PC-9 (cell line): ENCODE data around the gene ZNF512B. TPM values are rescaled to one million over a fixed set of nuclear protein-coding genes. Genes with fewer than 3 reads are reported as not detected.

Source experiments
- BruUV-seq: library from RNA; stranded (reverse); fragments of 400-500 nt; replicated peaks from 2 replicates; lab custom pipeline; 2021; lab: Mats Ljungman, UMichigan
- CTCF ChIA-PET: fragments of 300-600 bp; sonication (Branson Sonifier 250); formaldehyde crosslinking; loops from one replicate; lab custom pipeline; 2022; ENCODE audit warnings: antibody characterized with exemption; lab: Charles Lee
- POLR2A ChIA-PET: fragments of 300-600 bp; sonication (Branson Sonifier 250); formaldehyde crosslinking; loops from one replicate; lab custom pipeline; 2022; ENCODE audit warnings: antibody characterized with exemption; ENCODE audit not compliant: unreplicated experiment; lab: Charles Lee
- DNase-seq, 2 experiments: peaks; one replicate each; pipeline versions ENCODE4 v3.0.0 to v3.0.0-alpha.2; 2015 to 2022; ENCODE audit warnings: mixed read lengths in 1 of 2
- H2AFZ ChIP-seq: fragments of 200-600 bp; sonication (generic); 2 replicates; pipeline ENCODE4 v1.8.1; 2017; ENCODE audit warnings: antibody characterized with exemption
- H3F3A ChIP-seq: fragments of 200-600 bp; sonication (generic); 2 replicates; pipeline ENCODE4 v1.8.1; 2017; ENCODE audit warnings: antibody characterized with exemption, mild to moderate bottlenecking, low read depth; ENCODE audit not compliant: insufficient read depth
- H3K27ac ChIP-seq: fragments of 200-600 bp; sonication (generic); 2 replicates; pipeline ENCODE4 v1.6.1; 2016; ENCODE audit warnings: mixed run types
- H3K27me3 ChIP-seq: fragments of 200-600 bp; sonication (generic); 2 replicates; pipeline ENCODE4 v1.6.1; 2016; ENCODE audit warnings: low read depth, mixed run types; ENCODE audit not compliant: insufficient read depth
- H3K36me3 ChIP-seq: fragments of 200-600 bp; sonication (generic); 2 replicates; pipeline ENCODE4 v1.6.1; 2016; ENCODE audit warnings: low read depth, mixed run types
- H3K4me1 ChIP-seq: fragments of 200-600 bp; sonication (generic); replicated peaks from 2 replicates; pipeline ENCODE4 v1.6.1; 2016; ENCODE audit warnings: mixed run types; ENCODE audit not compliant: insufficient read depth
- H3K4me2 ChIP-seq: fragments of 200-600 bp; sonication (generic); 2 replicates; pipeline ENCODE4 v1.6.1; 2017; ENCODE audit warnings: mixed run types
- H3K4me3 ChIP-seq: fragments of 200-600 bp; sonication (generic); 2 replicates; pipeline ENCODE4 v1.6.1; 2016; ENCODE audit warnings: mixed run types
- H3K79me2 ChIP-seq: fragments of 200-600 bp; sonication (generic); 2 replicates; pipeline ENCODE4 v1.6.1; 2017; ENCODE audit warnings: low read depth, mixed run types
- H3K9me2 ChIP-seq: fragments of 200-600 bp; sonication (generic); 2 replicates; pipeline ENCODE4 v1.8.1; 2017; ENCODE audit warnings: mild to moderate bottlenecking; ENCODE audit not compliant: insufficient read depth
- H3K9me3 ChIP-seq: fragments of 200-600 bp; sonication (generic); 2 replicates; pipeline ENCODE4 v1.8.1; 2016; ENCODE audit warnings: low read depth; ENCODE audit not compliant: insufficient read depth
- H4K20me1 ChIP-seq: fragments of 200-600 bp; sonication (generic); 2 replicates; pipeline ENCODE4 v1.8.1; 2017; ENCODE audit not compliant: insufficient read depth
- EZH2 ChIP-seq: fragments of 200-600 bp; sonication (generic); IDR thresholded peaks from 2 replicates; pipeline ENCODE4 v1.8.0; 2017; ENCODE audit warnings: antibody characterized with exemption, low read depth
- intact Hi-C: fragments of 100-400 bp; cut with micrococcal nuclease; formaldehyde crosslinking; loops from one replicate; pipeline ENCODE4 v1.10.0; 2022; ENCODE audit not compliant: unreplicated experiment
- total RNA-seq: library from RNA; stranded (reverse); gene quantifications from 2 replicates; pipeline ENCODE4 v1.2.3, GENCODE V29; 2021
- TF ChIP-seq, protein P1 (sequence below): fragments of 200-600 bp; sonication (generic); conservative IDR thresholded peaks from 2 replicates; pipeline ENCODE4 v1.6.1; 2017; ENCODE audit warnings: mixed run types, antibody characterized with exemption, mild to moderate bottlenecking, moderate library complexity

ZNF512B gene
- total RNA-seq, 1 experiment from 2014 or later: 28.1 TPM

DNA sequence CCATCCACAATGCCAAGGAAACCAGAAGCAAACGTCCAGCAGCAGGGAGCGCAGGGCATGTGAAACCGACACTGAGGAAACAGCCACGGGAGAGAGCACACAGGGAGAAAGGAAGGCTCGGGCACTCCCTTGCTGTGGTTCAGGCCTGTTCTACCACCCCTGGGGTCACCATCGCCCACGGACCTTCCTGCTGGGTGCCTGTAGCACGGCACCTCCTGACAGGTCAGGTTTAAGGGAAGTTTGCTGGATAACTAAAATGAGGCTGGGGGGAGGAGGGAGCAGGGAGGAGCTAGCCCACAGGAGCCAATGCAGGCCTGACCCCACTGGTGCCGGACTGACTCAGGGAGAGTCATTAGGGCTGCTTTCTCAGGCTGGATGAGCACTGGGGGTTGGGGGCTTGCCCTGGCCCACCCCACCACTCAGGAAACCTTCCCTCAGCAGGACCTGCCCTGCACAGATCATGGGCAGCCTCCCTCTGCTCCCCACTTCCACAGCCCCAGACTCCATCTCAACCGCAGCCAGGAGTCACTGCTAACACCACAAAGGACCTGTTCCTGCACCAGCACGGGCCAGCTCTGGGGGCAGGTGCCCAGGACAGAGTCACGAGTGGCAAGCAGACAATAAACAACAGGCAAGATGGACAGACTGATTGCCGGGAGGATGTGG lies 15.8 kb downstream of the ZNF512B start:
- Histone ChIP-seq H3K79me2 (peaks cover 73% of the 10 kb centered on the region), H3K9me2 (no peaks in the 10 kb centered on the region), H2AFZ (no peak overlapping the region), H3K9me3 (no peaks in the 10 kb centered on the region), H4K20me1 (peaks cover 61% of the 10 kb centered on the region), H3K4me3 (no peak overlapping the region), H3K27me3 (no peaks in the 10 kb centered on the region), H3K27ac (no peak overlapping the region), H3K36me3 (no peaks in the 10 kb centered on the region), H3K4me1 (peaks cover 26% of the 10 kb centered on the region; the same call in 1 of the 2 replicates), H3F3A (peaks cover 36% of the 10 kb centered on the region), H3K4me2 (peak overlapping the region; percentile 88)
- intact Hi-C loops: no loop called here
- BruUV-seq: no TSS peak
- no peak for TF ChIP-seq EZH2
- TF ChIP-seq, protein P1, sequence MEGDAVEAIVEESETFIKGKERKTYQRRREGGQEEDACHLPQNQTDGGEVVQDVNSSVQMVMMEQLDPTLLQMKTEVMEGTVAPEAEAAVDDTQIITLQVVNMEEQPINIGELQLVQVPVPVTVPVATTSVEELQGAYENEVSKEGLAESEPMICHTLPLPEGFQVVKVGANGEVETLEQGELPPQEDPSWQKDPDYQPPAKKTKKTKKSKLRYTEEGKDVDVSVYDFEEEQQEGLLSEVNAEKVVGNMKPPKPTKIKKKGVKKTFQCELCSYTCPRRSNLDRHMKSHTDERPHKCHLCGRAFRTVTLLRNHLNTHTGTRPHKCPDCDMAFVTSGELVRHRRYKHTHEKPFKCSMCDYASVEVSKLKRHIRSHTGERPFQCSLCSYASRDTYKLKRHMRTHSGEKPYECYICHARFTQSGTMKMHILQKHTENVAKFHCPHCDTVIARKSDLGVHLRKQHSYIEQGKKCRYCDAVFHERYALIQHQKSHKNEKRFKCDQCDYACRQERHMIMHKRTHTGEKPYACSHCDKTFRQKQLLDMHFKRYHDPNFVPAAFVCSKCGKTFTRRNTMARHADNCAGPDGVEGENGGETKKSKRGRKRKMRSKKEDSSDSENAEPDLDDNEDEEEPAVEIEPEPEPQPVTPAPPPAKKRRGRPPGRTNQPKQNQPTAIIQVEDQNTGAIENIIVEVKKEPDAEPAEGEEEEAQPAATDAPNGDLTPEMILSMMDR: no peak
- DNase-seq: no peak
- ChIA-PET CTCF (no interaction called here), POLR2A (interaction anchor here (0.6 kb wide), 1 partner anchor 400 kb away, joined by 3 read pairs; the partner anchor contains the start of gene FNDC11)

DNA sequence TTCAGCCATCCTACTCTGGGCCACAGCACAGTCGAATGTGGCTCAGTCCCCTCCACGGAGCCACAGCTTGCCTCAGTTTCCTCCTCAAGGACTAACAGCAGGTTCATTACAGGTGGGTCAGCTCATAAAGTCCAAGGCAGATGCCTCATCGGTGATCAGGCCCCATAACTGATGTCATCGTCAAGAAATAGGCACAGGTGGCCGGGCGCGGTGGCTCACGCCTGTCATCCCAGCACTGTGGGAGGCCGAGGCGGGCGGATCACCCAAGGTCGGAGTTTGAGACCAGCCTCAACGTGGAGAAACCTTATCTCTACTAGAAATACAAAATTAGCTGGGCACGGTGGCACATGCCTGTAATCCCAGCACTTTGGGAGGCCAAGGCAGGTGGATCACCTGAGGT lies 17.0 kb downstream of the ZNF512B start:
- no peaks in the 10 kb centered on the region for H3K9me3 ChIP-seq
- H3K4me2 ChIP-seq: no peak overlapping the region
- H3F3A ChIP-seq: peaks cover 33% of the 10 kb centered on the region
- no peaks in the 10 kb centered on the region for H3K9me2 ChIP-seq
- ChIA-PET POLR2A (no interaction called here), CTCF (no interaction called here)
- no peaks in the 10 kb centered on the region; the same call in 1 of the 2 replicates for H3K36me3 ChIP-seq
- no peak overlapping the region for H3K4me3 ChIP-seq
- no TSS peak for BruUV-seq
- no peak overlapping the region for H2AFZ ChIP-seq
- TF ChIP-seq, protein P1: no peak
- H3K27me3 ChIP-seq: no peaks in the 10 kb centered on the region
- H3K27ac ChIP-seq: no peak overlapping the region
- H4K20me1 ChIP-seq: peaks cover 71% of the 10 kb centered on the region
- H3K79me2 ChIP-seq: peaks cover 82% of the 10 kb centered on the region
- intact Hi-C loops: no loop called here
- no peak for DNase-seq
- H3K4me1 ChIP-seq: peaks cover 19% of the 10 kb centered on the region; the same call in 1 of the 2 replicates

DNA sequence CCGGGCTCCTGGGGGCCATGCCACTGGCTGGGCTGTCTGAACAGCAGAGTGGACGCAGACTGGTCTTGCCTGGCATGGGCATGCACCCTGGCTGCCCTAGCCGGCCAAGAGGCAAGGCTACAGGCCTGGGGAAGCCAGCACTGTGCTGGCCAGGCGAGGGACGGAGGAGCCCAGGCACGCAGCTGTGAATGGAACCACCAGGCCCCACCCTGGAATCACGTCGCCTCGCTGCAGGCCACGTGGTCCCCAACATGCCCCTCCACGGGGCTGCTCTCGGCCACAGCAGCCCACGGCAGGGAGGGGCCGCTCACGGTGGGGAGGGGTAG lies 17.6 kb downstream of the ZNF512B start:
- no peak for DNase-seq
- intact Hi-C loops: no loop called here
- ChIA-PET CTCF (no interaction called here), POLR2A (no interaction called here)
- peaks cover 88% of the 10 kb centered on the region for H3K79me2 ChIP-seq
- H3K4me2 ChIP-seq: no peak overlapping the region
- peaks cover 39% of the 10 kb centered on the region for H3F3A ChIP-seq
- no peak overlapping the region for H2AFZ ChIP-seq
- H3K36me3 ChIP-seq: no peaks in the 10 kb centered on the region; the same call in 1 of the 2 replicates
- H3K4me3 ChIP-seq: no peak overlapping the region
- no TSS peak for BruUV-seq
- no peak for TF ChIP-seq EZH2
- TF ChIP-seq, protein P1: no peak
- H3K27me3 ChIP-seq: no peaks in the 10 kb centered on the region
- no peaks in the 10 kb centered on the region for H3K9me2 ChIP-seq
- H4K20me1 ChIP-seq: peaks cover 77% of the 10 kb centered on the region
- H3K27ac ChIP-seq: no peak overlapping the region
- no peaks in the 10 kb centered on the region for H3K9me3 ChIP-seq
- peaks cover 14% of the 10 kb centered on the region; the same call in 1 of the 2 replicates for H3K4me1 ChIP-seq
